DOHH2 (cell line): ENCODE measurements around the gene MT2A.

Experiments
- CTCF ChIP-seq: fragments of 200-600 bp; sonication (generic); IDR thresholded peaks from one replicate; pipeline ENCODE4 v1.5.1; 2014; ENCODE audit warnings: antibody characterized with exemption, mild to moderate bottlenecking, low read depth, low read length; ENCODE audit not compliant: poor library complexity, severe bottlenecking
- EZH2phosphoT487 ChIP-seq: fragments of 200-600 bp; sonication (generic); IDR thresholded peaks from 2 replicates; pipeline ENCODE4 v1.6.1; 2017; ENCODE audit warnings: borderline replicate concordance, mild to moderate bottlenecking, antibody characterized with exemption, low read length, moderate library complexity, mixed read lengths

GRCh38 chr16:56606476-56607108 is 1.8 kb upstream of the MT2A start:
- TF ChIP-seq CTCF, result no peak
- TF ChIP-seq EZH2phosphoT487, result no peak
